ENCODE data around the gene TUBG2. TPM values are rescaled to one million over a fixed set of nuclear protein-coding genes. Genes with fewer than 3 reads are reported as not detected.

TUBG2 gene
- total RNA-seq, 2 donors from 2014 or later = 7.5 to 15.7 TPM

Other genes starting within 250 kb of the TUBG2 start
- gene CAVIN1, start 236.0 kb upstream of the TUBG2 start, total RNA-seq = 1 to 10 TPM; 2.5 to 6.1 TPM
- 10 to 100 TPM; 14.6 to 44.3 TPM for gene ATP6V0A1, start 200.4 kb upstream of the TUBG2 start, total RNA-seq
- 10 to 100 TPM in 1 of 2 donors, 1 to 10 TPM in 1; 8.4 to 11.0 TPM for gene NAGLU, start 123.0 kb upstream of the TUBG2 start, total RNA-seq
- under 1 TPM; 0.82 to 0.90 TPM for gene HSD17B1, start 106.4 kb upstream of the TUBG2 start, total RNA-seq
- gene COASY, start 97.1 kb upstream of the TUBG2 start, total RNA-seq = 100 to 1,000 TPM in 1 of 2 donors, 10 to 100 TPM in 1; 76.7 to 108 TPM
- 10 to 100 TPM; 46.2 to 57.8 TPM for gene MLX, start 92.2 kb upstream of the TUBG2 start, total RNA-seq
- gene PSMC3IP, start 81.6 kb upstream of the TUBG2 start, total RNA-seq = 10 to 100 TPM; 25.9 to 34.2 TPM
- 10 to 100 TPM; 38.5 to 50.7 TPM for gene RETREG3, start 49.9 kb upstream of the TUBG2 start, total RNA-seq
- gene TUBG1, start 49.6 kb upstream of the TUBG2 start, total RNA-seq = 10 to 100 TPM; 55.8 to 88.4 TPM
- gene PLEKHH3, start 17.7 kb downstream of the TUBG2 start, total RNA-seq = 1 to 10 TPM in 1 of 2 donors, under 1 TPM in 1; 0.61 to 1.5 TPM
- 1 to 10 TPM in 1 of 2 donors, under 1 TPM in 1; 0.82 to 1.1 TPM for gene CCR10, start 22.6 kb downstream of the TUBG2 start, total RNA-seq
- gene CNTNAP1, start 23.2 kb downstream of the TUBG2 start, total RNA-seq = 1 to 10 TPM in 1 of 2 donors, under 1 TPM in 1; 0.61 to 2.8 TPM
- 10 to 100 TPM; 35.3 to 69.1 TPM for gene EZH1, start 85.8 kb downstream of the TUBG2 start, total RNA-seq
- not detected for gene RAMP2, start 101.9 kb downstream of the TUBG2 start, total RNA-seq
- gene VPS25, start 114.2 kb downstream of the TUBG2 start, total RNA-seq = 10 to 100 TPM; 39.3 to 47.5 TPM
- 1 to 10 TPM in 1 of 2 donors, under 1 TPM in 1; 0.41 to 1.5 TPM for gene WNK4, start 121.3 kb downstream of the TUBG2 start, total RNA-seq
- 10 to 100 TPM; 18.6 to 31.2 TPM for gene COA3, start 139.4 kb downstream of the TUBG2 start, total RNA-seq
- under 1 TPM in 1 of 2 donors, not detected in 1; 0.24 TPM for gene CNTD1, start 139.6 kb downstream of the TUBG2 start, total RNA-seq
- 10 to 100 TPM; 62.3 to 98.2 TPM for gene BECN1, start 165.0 kb downstream of the TUBG2 start, total RNA-seq
- gene PSME3, start 174.1 kb downstream of the TUBG2 start, total RNA-seq = 100 to 1,000 TPM in 1 of 2 donors, 10 to 100 TPM in 1; 56.5 to 159 TPM
- gene AOC2, start 185.3 kb downstream of the TUBG2 start, total RNA-seq = 1 to 10 TPM; 2.0 to 3.4 TPM
- gene AOC3, start 191.9 kb downstream of the TUBG2 start, total RNA-seq = 1 to 10 TPM; 2.2 to 3.0 TPM
- gene G6PC1, start 241.5 kb downstream of the TUBG2 start, total RNA-seq = not detected